KMS-11 (cell line): ENCODE data around the gene SVEP1.

Experiments used
- H2AFZ ChIP-seq: fragments of 200-600 bp; sonication (generic); 2 replicates; pipeline ENCODE4 v1.6.1; 2016; ENCODE audit warnings: antibody characterized with exemption, mixed run types, low read depth
- H3K27ac ChIP-seq: fragments of 200-600 bp; sonication (generic); 2 replicates; pipeline ENCODE4 v1.6.1; 2016; ENCODE audit warnings: mild to moderate bottlenecking, mixed run types
- H3K27me3 ChIP-seq: fragments of 200-600 bp; sonication (generic); 2 replicates; pipeline ENCODE4 v1.6.1; 2017; ENCODE audit warnings: mild to moderate bottlenecking, low read depth, mixed run types, moderate library complexity; ENCODE audit not compliant: insufficient read depth
- H3K36me3 ChIP-seq: fragments of 200-600 bp; sonication (generic); 2 replicates; pipeline ENCODE4 v1.6.1; 2017; ENCODE audit warnings: mild to moderate bottlenecking, mixed run types; ENCODE audit not compliant: insufficient read depth
- H3K4me1 ChIP-seq: fragments of 200-600 bp; sonication (generic); 2 replicates; pipeline ENCODE4 v1.6.1; 2016; ENCODE audit warnings: mild to moderate bottlenecking, low read depth, mixed run types; ENCODE audit not compliant: poor library complexity, severe bottlenecking
- H3K4me2 ChIP-seq: fragments of 200-600 bp; sonication (generic); 2 replicates; pipeline ENCODE4 v1.7.0; 2016; ENCODE audit warnings: mild to moderate bottlenecking, mixed run types
- H3K4me3 ChIP-seq: fragments of 200-600 bp; sonication (generic); IDR thresholded peaks from 2 replicates; pipeline ENCODE4 v1.6.1; 2017; ENCODE audit warnings: low read depth, low read length, mixed read lengths; ENCODE audit not compliant: insufficient read depth
- H3K79me2 ChIP-seq: fragments of 200-600 bp; sonication (generic); 2 replicates; pipeline ENCODE4 v1.6.1; 2016; ENCODE audit warnings: low read depth, mixed run types; ENCODE audit not compliant: insufficient read depth
- H3K9ac ChIP-seq: fragments of 200-600 bp; sonication (generic); 2 replicates; pipeline ENCODE4 v1.6.1; 2016; ENCODE audit warnings: mild to moderate bottlenecking, mixed run types
- H4K20me1 ChIP-seq: fragments of 200-600 bp; sonication (generic); 2 replicates; pipeline ENCODE4 v1.6.1; 2016; ENCODE audit warnings: mild to moderate bottlenecking, mixed run types; ENCODE audit not compliant: insufficient read depth
- TF ChIP-seq, protein P1 (sequence below): fragments of 200-600 bp; sonication (generic); conservative IDR thresholded peaks from 2 replicates; pipeline ENCODE4 v1.6.1; 2017; ENCODE audit warnings: low read depth, mild to moderate bottlenecking, antibody characterized with exemption, low read length, moderate library complexity, mixed read lengths

SVEP1 gene

DNA sequence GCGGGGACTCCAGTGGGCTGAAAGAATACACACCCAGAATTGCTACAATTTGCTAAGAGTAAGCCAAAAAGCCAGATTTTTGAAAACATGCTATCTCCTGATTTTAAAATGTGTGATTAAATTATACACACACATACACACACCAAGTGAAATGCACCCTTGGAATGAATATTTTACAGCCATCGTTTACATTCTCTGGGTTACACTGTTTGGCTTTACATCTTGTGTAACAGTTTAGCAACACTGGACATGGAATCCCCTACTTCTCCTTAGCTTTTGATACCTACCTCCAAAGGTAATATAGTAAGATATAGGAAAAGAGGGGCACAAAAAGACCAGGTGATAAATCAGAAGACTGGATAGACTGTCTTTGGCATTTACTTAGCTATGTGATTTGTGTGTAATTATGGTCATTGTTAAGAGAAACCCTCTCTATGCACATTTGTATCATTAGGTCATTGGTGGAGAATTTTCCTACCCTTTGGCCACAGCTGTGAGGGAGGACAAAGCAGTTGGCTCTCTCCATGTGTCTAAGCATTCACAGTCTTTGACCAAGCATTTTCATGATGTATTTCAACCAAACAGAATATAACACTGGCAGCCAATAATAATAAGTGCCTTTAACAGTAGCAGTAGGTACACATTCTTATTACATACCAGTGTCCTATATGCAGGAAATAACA is 7.6 kb downstream of the SVEP1 start:
- Histone ChIP-seq H3K4me2 (no peak overlapping the region), H3K79me2 (no peaks in the 10 kb centered on the region), H2AFZ (no peak overlapping the region), H3K4me3 (no peak overlapping the region), H4K20me1 (no peaks in the 10 kb centered on the region), H3K27me3 (no peaks in the 10 kb centered on the region), H3K27ac (no peak overlapping the region), H3K9ac (no peak overlapping the region), H3K4me1 (no peaks in the 10 kb centered on the region), H3K36me3 (no peaks in the 10 kb centered on the region)
- TF ChIP-seq, protein P1, sequence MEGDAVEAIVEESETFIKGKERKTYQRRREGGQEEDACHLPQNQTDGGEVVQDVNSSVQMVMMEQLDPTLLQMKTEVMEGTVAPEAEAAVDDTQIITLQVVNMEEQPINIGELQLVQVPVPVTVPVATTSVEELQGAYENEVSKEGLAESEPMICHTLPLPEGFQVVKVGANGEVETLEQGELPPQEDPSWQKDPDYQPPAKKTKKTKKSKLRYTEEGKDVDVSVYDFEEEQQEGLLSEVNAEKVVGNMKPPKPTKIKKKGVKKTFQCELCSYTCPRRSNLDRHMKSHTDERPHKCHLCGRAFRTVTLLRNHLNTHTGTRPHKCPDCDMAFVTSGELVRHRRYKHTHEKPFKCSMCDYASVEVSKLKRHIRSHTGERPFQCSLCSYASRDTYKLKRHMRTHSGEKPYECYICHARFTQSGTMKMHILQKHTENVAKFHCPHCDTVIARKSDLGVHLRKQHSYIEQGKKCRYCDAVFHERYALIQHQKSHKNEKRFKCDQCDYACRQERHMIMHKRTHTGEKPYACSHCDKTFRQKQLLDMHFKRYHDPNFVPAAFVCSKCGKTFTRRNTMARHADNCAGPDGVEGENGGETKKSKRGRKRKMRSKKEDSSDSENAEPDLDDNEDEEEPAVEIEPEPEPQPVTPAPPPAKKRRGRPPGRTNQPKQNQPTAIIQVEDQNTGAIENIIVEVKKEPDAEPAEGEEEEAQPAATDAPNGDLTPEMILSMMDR: no peak

- no peak overlapping the region for H3K9ac ChIP-seq
- no peaks in the 10 kb centered on the region for H3K36me3 ChIP-seq
- TF ChIP-seq, protein P1: no peak
- no peak overlapping the region for H3K4me2 ChIP-seq
- no peaks in the 10 kb centered on the region for H3K27me3 ChIP-seq
- no peak overlapping the region for H3K27ac ChIP-seq
- no peak overlapping the region for H3K4me3 ChIP-seq
- no peaks in the 10 kb centered on the region for H3K4me1 ChIP-seq
- H4K20me1 ChIP-seq: no peaks in the 10 kb centered on the region
- H3K79me2 ChIP-seq: no peaks in the 10 kb centered on the region
- no peak overlapping the region for H2AFZ ChIP-seq
Measured at GRCh38 chr9:110566156-110566555, 13.4 kb downstream of the SVEP1 start.

- Histone ChIP-seq H3K79me2 (no peaks in the 10 kb centered on the region), H3K36me3 (no peaks in the 10 kb centered on the region), H3K27me3 (no peaks in the 10 kb centered on the region), H3K4me2 (no peak overlapping the region), H3K27ac (no peak overlapping the region), H2AFZ (no peak overlapping the region), H4K20me1 (no peaks in the 10 kb centered on the region), H3K9ac (no peak overlapping the region), H3K4me3 (no peak overlapping the region), H3K4me1 (no peaks in the 10 kb centered on the region)
- TF ChIP-seq, protein P1: no peak
Measured at GRCh38 chr9:110561826-110562225, 17.7 kb downstream of the SVEP1 start.

GRCh38 chr9:110559869-110560268 is 19.7 kb downstream of the SVEP1 start:
- Histone ChIP-seq H4K20me1 (no peaks in the 10 kb centered on the region), H3K4me1 (no peaks in the 10 kb centered on the region), H3K4me3 (no peak overlapping the region), H3K79me2 (no peaks in the 10 kb centered on the region), H3K9ac (no peak overlapping the region), H3K4me2 (no peak overlapping the region), H3K27ac (no peak overlapping the region), H3K36me3 (no peaks in the 10 kb centered on the region), H3K27me3 (no peaks in the 10 kb centered on the region), H2AFZ (no peak overlapping the region)
- TF ChIP-seq, protein P1: no peak
